Fibroblast of skin of right biceps (primary cell): ENCODE data around the gene ZNF189.

Experiments
- DNase-seq: peaks from one replicate; pipeline ENCODE4 v3.0.0-alpha.2; 2013

The ZNF189 gene

DNA sequence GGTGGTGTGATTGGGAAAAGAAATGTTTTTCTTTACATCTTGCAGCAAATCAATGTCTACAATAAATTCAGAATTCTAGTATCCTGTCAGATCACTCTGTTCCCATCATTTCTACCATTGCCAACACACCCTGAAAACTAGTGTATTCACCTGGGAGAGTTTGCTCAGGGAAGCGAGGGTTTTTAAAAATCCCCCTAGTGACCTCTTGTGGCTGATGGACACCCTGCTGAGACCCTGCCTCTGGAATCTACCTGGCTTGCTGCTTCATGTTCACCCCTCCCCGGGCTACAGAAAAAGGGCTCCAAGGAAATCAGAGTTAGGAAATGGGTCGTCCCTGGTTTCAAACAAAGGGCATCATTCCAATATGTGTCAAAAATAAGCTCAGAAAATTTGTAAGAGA, 58.4 kb downstream of the ZNF189 start:
- DNase-seq: no peak

DNA sequence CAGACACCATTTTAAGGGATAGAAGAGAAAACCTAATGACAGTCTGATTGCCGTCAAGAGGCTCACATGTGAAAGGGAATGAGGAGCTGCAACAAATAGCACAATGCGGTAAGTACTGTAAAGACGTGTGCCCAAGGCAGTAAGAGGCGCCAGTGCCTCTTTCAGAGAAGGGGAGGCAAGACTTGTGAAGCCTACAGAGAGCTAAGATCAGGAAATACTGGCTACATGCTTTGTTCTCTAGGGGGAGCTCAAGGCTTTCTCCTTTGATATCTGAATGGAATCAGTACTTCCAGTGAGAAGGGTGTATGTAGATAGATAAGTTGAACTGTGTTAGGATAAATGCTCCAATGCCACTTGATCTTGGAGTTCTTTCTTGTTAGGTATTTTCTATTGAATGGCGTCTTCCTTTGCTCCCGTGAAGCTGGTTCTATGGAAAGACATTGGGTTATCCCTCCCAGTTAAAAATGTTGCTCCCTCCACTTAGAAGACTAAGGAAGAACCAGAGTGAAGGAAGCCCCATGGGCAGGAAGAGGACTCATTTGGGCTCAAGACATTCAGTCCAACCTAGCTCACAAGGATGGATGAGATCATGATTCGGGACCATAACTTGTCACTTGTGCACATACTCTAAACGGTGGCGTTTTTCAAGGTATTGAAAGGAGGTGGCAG, 60.4 kb downstream of the ZNF189 start:
- DNase-seq: peak; percentile 78
